HCT116 (cell line): ENCODE measurements around the gene DDN. TPM values are rescaled to one million over a fixed set of nuclear protein-coding genes. Genes with fewer than 3 reads are reported as not detected.

ENCODE experiments used
- ATAC-seq: fragments of 200-7000 bp; cut with Tn5 transposase; 2 replicates; pipeline ENCODE4 v1.9.1; 2020; ENCODE audit warnings: mild to moderate bottlenecking, moderate library complexity
- BruUV-seq: library from RNA; stranded (reverse); fragments of 400-500 nt; replicated peaks from 2 replicates; lab custom pipeline; 2021; lab: Mats Ljungman, UMichigan
- CTCF ChIA-PET: fragments of 300-600 bp; sonication (Branson Sonifier 250); formaldehyde crosslinking; loops from one replicate; lab custom pipeline; 2021; ENCODE audit warnings: antibody characterized with exemption; lab: Charles Lee
- POLR2A ChIA-PET: fragments of 300-600, 350-600 bp; sonication (Branson Sonifier 250); formaldehyde crosslinking; loops from one replicate; lab custom pipeline; 2021; ENCODE audit warnings: antibody characterized with exemption; lab: Charles Lee
- RAD21 ChIA-PET, 2 experiments: fragments of 300-600 bp; sonication (Branson Sonifier 250); formaldehyde crosslinking; loops; one replicate each; lab custom pipeline; 2023; ENCODE audit warnings: low total read pairs in 2 of 2; ENCODE audit not compliant: uncharacterized antibody in 2 of 2, unreplicated experiment in 2 of 2, low non-redundant PET in 1 of 2; lab: Charles Lee
- DNase-seq: peaks from one replicate; pipeline ENCODE4 v3.0.0-alpha.2; 2010; ENCODE audit warnings: low read depth, low spot score
- H2AFZ ChIP-seq: fragments of 200-600 bp; shearing (Covaris generic), sonication (generic); 2 replicates; pipeline ENCODE4 v1.6.1; 2017; ENCODE audit warnings: low read depth, mixed run types, mixed read lengths, antibody characterized with exemption, low read length; ENCODE audit not compliant: poor library complexity, severe bottlenecking
- H3K27ac ChIP-seq: 2 replicates; pipeline ENCODE4 v1.5.1; 2012; ENCODE audit warnings: low read depth, low read length
- H3K27me3 ChIP-seq: fragments of 200-600 bp; sonication (generic); 2 replicates; pipeline ENCODE4 v1.6.1; 2016; ENCODE audit warnings: mixed run types, low read length, mixed read lengths; ENCODE audit not compliant: insufficient read depth
- H3K36me3 ChIP-seq, 2 experiments: fragments of 200-500 bp in 1 of 2; fragments of 200-600 bp in 1 of 2; sonication (Bioruptor generic) in 1 of 2; sonication (generic) in 1 of 2; 2 replicates each; pipeline versions ENCODE4 v1.5.1 to v1.6.1; 2014 to 2016; ENCODE audit warnings: low read length in 2 of 2, inconsistent platforms in 1 of 2, mixed read lengths in 1 of 2, mixed run types in 1 of 2; ENCODE audit not compliant: insufficient read depth in 2 of 2, control insufficient read depth in 1 of 2
- H3K4me1 ChIP-seq, 2 experiments: fragments of 200-600 bp in 1 of 2; sonication (generic) in 1 of 2; 2 replicates each; pipeline versions ENCODE4 v1.5.1 to v1.6.1; 2012 to 2017; ENCODE audit warnings: low read length in 2 of 2, inconsistent platforms in 1 of 2, mild to moderate bottlenecking in 1 of 2, mixed read lengths in 1 of 2, mixed run types in 1 of 2, moderate library complexity in 1 of 2; ENCODE audit not compliant: insufficient read depth in 2 of 2, control insufficient read depth in 1 of 2
- H3K4me2 ChIP-seq: fragments of 200-600 bp; sonication (generic); 2 replicates; pipeline ENCODE4 v1.6.1; 2017; ENCODE audit warnings: mixed run types, low read length, mixed read lengths
- H3K4me3 ChIP-seq, 2 experiments: fragments of 200-600 bp in 1 of 2; sonication (generic) in 1 of 2; replicated peaks in 1 of 2; 2 replicates each; pipeline ENCODE4 v1.5.1; 2011 to 2016; ENCODE audit warnings: low read length in 2 of 2, control low read depth in 1 of 2, low read depth in 1 of 2, mild to moderate bottlenecking in 1 of 2, mixed read lengths in 1 of 2, mixed run types in 1 of 2
- H3K79me2 ChIP-seq: fragments of 200-600 bp; sonication (generic); 2 replicates; pipeline ENCODE4 v1.6.1; 2017; ENCODE audit warnings: mild to moderate bottlenecking, mixed run types, low read length, moderate library complexity, mixed read lengths; ENCODE audit not compliant: insufficient read depth
- H3K9ac ChIP-seq: fragments of 200-600 bp; sonication (generic); 2 replicates; pipeline ENCODE4 v1.6.1; 2016; ENCODE audit warnings: low read length, mixed read lengths
- H3K9me2 ChIP-seq: fragments of 200-600 bp; sonication (generic), shearing (Covaris generic); 2 replicates; pipeline ENCODE4 v1.6.1; 2017; ENCODE audit warnings: mixed run types, mild to moderate bottlenecking, moderate library complexity; ENCODE audit not compliant: insufficient read depth
- H3K9me3 ChIP-seq, 2 experiments: fragments of 200-500 bp in 1 of 2; fragments of 200-600 bp in 1 of 2; sonication (Bioruptor generic) in 1 of 2; sonication (generic) in 1 of 2; 2 replicates each; pipeline ENCODE4 v1.6.1; 2014 to 2017; ENCODE audit warnings: low read length in 2 of 2, mixed read lengths in 2 of 2, inconsistent platforms in 1 of 2, low read depth in 1 of 2, mild to moderate bottlenecking in 1 of 2, mixed run types in 1 of 2, moderate library complexity in 1 of 2; ENCODE audit not compliant: control insufficient read depth in 1 of 2, insufficient read depth in 1 of 2
- H4K20me1 ChIP-seq: fragments of 200-600 bp; sonication (generic), shearing (Covaris generic); 2 replicates; pipeline ENCODE4 v1.6.1; 2017; ENCODE audit warnings: mixed run types, mild to moderate bottlenecking, moderate library complexity; ENCODE audit not compliant: insufficient read depth
- ATF3 ChIP-seq: IDR thresholded peaks from 2 replicates; pipeline ENCODE4 v1.6.1; 2012
- CBX3 ChIP-seq: IDR thresholded peaks from 2 replicates; pipeline ENCODE4 v1.6.1; 2012; ENCODE audit warnings: low read depth
- CEBPB ChIP-seq: IDR thresholded peaks from 2 replicates; pipeline ENCODE4 v1.6.1; 2012; ENCODE audit warnings: low read depth
- CTCF ChIP-seq, 3 experiments: fragments of 200-600 bp in 1 of 3; sonication (generic) in 1 of 3; IDR thresholded peaks in 2 of 3; conservative IDR thresholded peaks in 1 of 3; 2 replicates each; pipeline ENCODE4 v1.5.1; 2012 to 2017; ENCODE audit warnings: low read depth in 2 of 3, low read length in 2 of 3, antibody characterized with exemption in 1 of 3, borderline replicate concordance in 1 of 3, control low read depth in 1 of 3, mild to moderate bottlenecking in 1 of 3, mixed read lengths in 1 of 3, mixed run types in 1 of 3, moderate library complexity in 1 of 3; ENCODE audit not compliant: insufficient read depth in 1 of 3
- EGR1 ChIP-seq: IDR thresholded peaks from 2 replicates; pipeline ENCODE4 v1.6.1; 2012; ENCODE audit warnings: low read depth
- ELF1 ChIP-seq: IDR thresholded peaks from 2 replicates; pipeline ENCODE4 v1.6.1; 2012; ENCODE audit warnings: low read depth, borderline replicate concordance
- EZH2 ChIP-seq: fragments of 200-600 bp; sonication (generic); IDR thresholded peaks from 2 replicates; pipeline ENCODE4 v1.6.1; 2017; ENCODE audit warnings: antibody characterized with exemption, mixed run types
- EZH2phosphoT487 ChIP-seq: fragments of 200-600 bp; IDR thresholded peaks from 2 replicates; pipeline ENCODE4 v1.6.1; 2018; ENCODE audit warnings: antibody characterized with exemption, borderline replicate concordance
- FOSL1 ChIP-seq: IDR thresholded peaks from 2 replicates; pipeline ENCODE4 v1.6.1; 2012; ENCODE audit warnings: low read depth
- JUND ChIP-seq: IDR thresholded peaks from 2 replicates; pipeline ENCODE4 v1.6.1; 2012
- MAX ChIP-seq: IDR thresholded peaks from 2 replicates; pipeline ENCODE4 v1.6.1; 2012
- POLR2A ChIP-seq: IDR thresholded peaks from 2 replicates; pipeline ENCODE4 v1.7.0; 2011; ENCODE audit warnings: borderline replicate concordance; ENCODE audit not compliant: insufficient read depth, insufficient read length; ENCODE audit errors: extremely low read depth
- POLR2AphosphoS5 ChIP-seq: IDR thresholded peaks from 2 replicates; pipeline ENCODE4 v1.6.1; 2011; ENCODE audit warnings: mild to moderate bottlenecking, low read depth, low read length, moderate library complexity
- RAD21 ChIP-seq: IDR thresholded peaks from 2 replicates; pipeline ENCODE4 v1.6.1; 2012; ENCODE audit warnings: low read depth, mild to moderate bottlenecking
- SIN3A ChIP-seq: IDR thresholded peaks from 2 replicates; pipeline ENCODE4 v1.6.1; 2012; ENCODE audit warnings: low read depth
- SP1 ChIP-seq: IDR thresholded peaks from 2 replicates; pipeline ENCODE4 v1.6.1; 2012; ENCODE audit warnings: low read depth
- SRF ChIP-seq: IDR thresholded peaks from 2 replicates; pipeline ENCODE4 v1.6.1; 2012; ENCODE audit warnings: low read depth
- TCF7L2 ChIP-seq: IDR thresholded peaks from 2 replicates; pipeline ENCODE4 v1.7.0; 2011; ENCODE audit warnings: borderline replicate concordance, inconsistent platforms; ENCODE audit not compliant: insufficient read depth, insufficient read length; ENCODE audit errors: extremely low read depth
- YY1 ChIP-seq: IDR thresholded peaks from 2 replicates; pipeline ENCODE4 v1.6.1; 2011; ENCODE audit warnings: low read length, low read depth, moderate library complexity, mild to moderate bottlenecking; ENCODE audit not compliant: insufficient replicate concordance; ENCODE audit errors: extremely low read depth
- ZBTB33 ChIP-seq: IDR thresholded peaks from 2 replicates; pipeline ENCODE4 v1.6.1; 2011; ENCODE audit warnings: mild to moderate bottlenecking, low read length, moderate library complexity; ENCODE audit not compliant: insufficient replicate concordance; ENCODE audit errors: extremely low read depth
- intact Hi-C: fragments of 100-400 bp; cut with micrococcal nuclease; formaldehyde crosslinking; loops from 2 replicates; pipeline ENCODE4 v1.10.0; 2022
- total RNA-seq: library from RNA; stranded (reverse); gene quantifications from one replicate; pipeline ENCODE4 v1.2.1, GENCODE V29; 2021; ENCODE audit not compliant: unreplicated experiment

Gene DDN
- total RNA-seq, 1 experiment from 2014 or later = 8.1 TPM

GRCh38 chr12:48956279-48957140 is 42.7 kb downstream of the DDN start:
- Histone ChIP-seq H3K4me2 (peak overlapping the region; percentile 82), H3K27ac (peak overlapping the region; percentile 94), H3K27me3 (no peaks in the 10 kb centered on the region), H3K4me3 (peak overlapping the region; percentile 94 to 95), H3K9ac (peak overlapping the region; percentile 76), H3K9me2 (no peaks in the 10 kb centered on the region), H4K20me1 (peaks cover 13% of the 10 kb centered on the region; the same call in 1 of the 2 replicates), H3K4me1 (peaks cover 3 to 18% of the 10 kb centered on the region in 2 experiments), H3K79me2 (peaks cover 55% of the 10 kb centered on the region), H3K9me3 (no peaks in the 10 kb centered on the region), H2AFZ (no peak overlapping the region), H3K36me3 (peaks cover 14 to 32% of the 10 kb centered on the region in 2 experiments)
- ATAC-seq (peak; percentile 80), DNase-seq (peak; percentile 93)
- intact Hi-C loops = no loop called here
- ChIA-PET CTCF (interaction anchor here (0.8 to 2.8 kb wide), 6 partner anchors 20 to 141 kb away, joined by 3 to 18 read pairs (median 5); partner anchors contain the start of gene WNT1), POLR2A (interaction anchor here (0.9 to 1.8 kb wide), 3 partner anchors 8 to 91 kb away, joined by 4 to 11 read pairs (median 6); partner anchors contain the start of gene RND1), RAD21 (interaction anchor here in 1 of 2 experiments (0.6 to 0.9 kb wide), 2 partner anchors 32 to 60 kb away, joined by 3 to 7 read pairs; no protein-coding TSS in a partner anchor)
- no TSS peak for BruUV-seq
- peak; percentile 13 for TF ChIP-seq YY1
- TF ChIP-seq SIN3A = no peak
- TF ChIP-seq TCF7L2 = no peak
- TF ChIP-seq ZBTB33 = no peak
- peak; percentile 81 for TF ChIP-seq EGR1
- no peak; the same call in 1 of the 2 replicates for TF ChIP-seq POLR2AphosphoS5
- TF ChIP-seq EZH2phosphoT487 = no peak
- peak in 1 of 3 experiments; percentile 20; a peak in 1 of 6 replicates for TF ChIP-seq CTCF (IDR thresholded peaks at IDR 0.05 in 2 of 3, conservative IDR thresholded peaks at IDR 0.05 in 1 of 3; ENCODE audit: borderline replicate concordance in 1 of 3, insufficient read depth in 1 of 3, low read depth in 2 of 3, low read length in 2 of 3)
- no peak for TF ChIP-seq JUND
- no peak for TF ChIP-seq RAD21
- peak; percentile 45; the same call in 1 of the 2 replicates for TF ChIP-seq MAX
- no peak for TF ChIP-seq CBX3
- TF ChIP-seq FOSL1 = no peak
- no peak for TF ChIP-seq POLR2A
- TF ChIP-seq SP1 = peak; percentile 42
- TF ChIP-seq EZH2 = no peak
- TF ChIP-seq ELF1 = peak; percentile 41; the same call in 1 of the 2 replicates
- TF ChIP-seq SRF = no peak
- TF ChIP-seq ATF3 = no peak
- no peak for TF ChIP-seq CEBPB
